Activated CD4-positive, alpha-beta memory T cell treated with anti-CD3 and anti-CD28 coated beads for 36 hours (primary cell): ENCODE data around the gene PLEKHA5. TPM values are rescaled to one million over a fixed set of nuclear protein-coding genes. Genes with fewer than 3 reads are reported as not detected.

Source experiments
- CTCF ChIA-PET: fragments of 350-600 bp; sonication (Branson Sonifier 250); formaldehyde crosslinking; loops from one replicate; lab custom pipeline; 2021; ENCODE audit warnings: antibody characterized with exemption, inconsistent platforms; lab: Charles Lee
- POLR2A ChIA-PET: fragments of 350-600 bp; sonication (Branson Sonifier 250); formaldehyde crosslinking; loops from one replicate; lab custom pipeline; 2021; ENCODE audit warnings: antibody characterized with exemption; lab: Charles Lee
- DNase-seq: peaks from one replicate; pipeline ENCODE4 v3.0.0-alpha.2; 2020
- H3K27ac Mint-ChIP-seq: one replicate; pipeline ENCODE4 v1.8.0; 2021; ENCODE audit warnings: mixed read lengths
- H3K27me3 Mint-ChIP-seq: one replicate; pipeline ENCODE4 v1.8.0; 2021; ENCODE audit warnings: mixed read lengths
- H3K36me3 Mint-ChIP-seq: one replicate; pipeline ENCODE4 v1.8.0; 2021; ENCODE audit warnings: mixed read lengths
- H3K4me1 Mint-ChIP-seq: one replicate; pipeline ENCODE4 v1.8.0; 2021; ENCODE audit warnings: low read depth, mixed read lengths
- H3K4me3 Mint-ChIP-seq: one replicate; pipeline ENCODE4 v1.8.0; 2021; ENCODE audit warnings: mild to moderate bottlenecking, mixed read lengths
- H3K9me3 Mint-ChIP-seq: one replicate; pipeline ENCODE4 v1.8.0; 2021; ENCODE audit warnings: mixed read lengths
- intact Hi-C: fragments of 100-400 bp; cut with micrococcal nuclease; formaldehyde crosslinking; loops from one replicate; pipeline ENCODE4 v1.15.1; 2023
- total RNA-seq, 2 experiments: library from RNA; stranded (reverse); gene quantifications; one replicate each; pipeline ENCODE4 v1.2.3, GENCODE V29; 2021

The PLEKHA5 gene
- total RNA-seq, 2 experiments from 2014 or later: 6.6 to 7.4 TPM

GRCh38 chr12:19131025-19131444 is 1.5 kb downstream of the PLEKHA5 start:
- Mint-ChIP-seq H3K9me3 (peaks cover 16% of the 10 kb centered on the region), H3K27me3 (peaks cover 3% of the 10 kb centered on the region), H3K4me1 (peaks cover 16% of the 10 kb centered on the region), H3K27ac (no peak overlapping the region), H3K4me3 (peak overlapping the region; percentile 86), H3K36me3 (peaks cover 2% of the 10 kb centered on the region)
- intact Hi-C loops: loop anchor here (2.0 kb wide), 1 partner anchor 40 kb away; no protein-coding TSS in a partner anchor
- ChIA-PET POLR2A (no interaction called here), CTCF (interaction anchor here (0.9 kb wide), 1 partner anchor 55 kb away, joined by 3 read pairs; no protein-coding TSS in a partner anchor)
- DNase-seq: no peak

- ChIA-PET POLR2A (no interaction called here), CTCF (interaction anchor here (0.9 kb wide), 1 partner anchor 48 kb away, joined by 3 read pairs; no protein-coding TSS in a partner anchor)
- peaks cover 2% of the 10 kb centered on the region for H3K27me3 Mint-ChIP-seq
- H3K36me3 Mint-ChIP-seq: peaks cover 4% of the 10 kb centered on the region
- no peak overlapping the region for H3K4me3 Mint-ChIP-seq
- no peak overlapping the region for H3K27ac Mint-ChIP-seq
- H3K4me1 Mint-ChIP-seq: no peaks in the 10 kb centered on the region
- DNase-seq: no peak
- intact Hi-C loops: no loop called here
- H3K9me3 Mint-ChIP-seq: no peaks in the 10 kb centered on the region
Measured at GRCh38 chr12:19138551-19138950, 9.0 kb downstream of the PLEKHA5 start.

- peaks cover under 1% of the 10 kb centered on the region for H3K27me3 Mint-ChIP-seq
- CTCF ChIA-PET: interaction anchor here (0.9 kb wide), 1 partner anchor 47 kb away, joined by 3 read pairs; no protein-coding TSS in a partner anchor
- H3K27ac Mint-ChIP-seq: no peak overlapping the region
- no peaks in the 10 kb centered on the region for H3K4me1 Mint-ChIP-seq
- H3K9me3 Mint-ChIP-seq: no peaks in the 10 kb centered on the region
- H3K4me3 Mint-ChIP-seq: no peak overlapping the region
- intact Hi-C loops: no loop called here
- DNase-seq: no peak
- POLR2A ChIA-PET: no interaction called here
- H3K36me3 Mint-ChIP-seq: peaks cover 4% of the 10 kb centered on the region
Measured at GRCh38 chr12:19138956-19139355, 9.4 kb downstream of the PLEKHA5 start.

GRCh38 chr12:19139615-19140194 is 10.2 kb downstream of the PLEKHA5 start:
- DNase-seq: no peak
- Mint-ChIP-seq H3K27ac (no peak overlapping the region), H3K4me1 (no peaks in the 10 kb centered on the region), H3K36me3 (peaks cover 4% of the 10 kb centered on the region), H3K27me3 (no peaks in the 10 kb centered on the region), H3K4me3 (no peak overlapping the region), H3K9me3 (no peaks in the 10 kb centered on the region)
- ChIA-PET POLR2A (no interaction called here), CTCF (interaction anchor here (0.9 kb wide), 1 partner anchor 47 kb away, joined by 3 read pairs; no protein-coding TSS in a partner anchor)
- intact Hi-C loops: no loop called here

- POLR2A ChIA-PET: no interaction called here
- H3K27ac Mint-ChIP-seq: no peak overlapping the region
- CTCF ChIA-PET: no interaction called here
Measured at GRCh38 chr12:19140381-19141236, 11.1 kb downstream of the PLEKHA5 start.

GRCh38 chr12:19142499-19142898 is 13.0 kb downstream of the PLEKHA5 start:
- no peak overlapping the region for H3K4me3 Mint-ChIP-seq
- H3K27me3 Mint-ChIP-seq: no peaks in the 10 kb centered on the region
- peaks cover 4% of the 10 kb centered on the region for H3K36me3 Mint-ChIP-seq
- no peak overlapping the region for H3K27ac Mint-ChIP-seq
- POLR2A ChIA-PET: no interaction called here
- intact Hi-C loops: no loop called here
- no peaks in the 10 kb centered on the region for H3K9me3 Mint-ChIP-seq
- H3K4me1 Mint-ChIP-seq: no peaks in the 10 kb centered on the region
- CTCF ChIA-PET: interaction anchor here (0.7 kb wide), 1 partner anchor 44 kb away, joined by 4 read pairs; no protein-coding TSS in a partner anchor
- DNase-seq: no peak

More at GRCh38 chr12:19140381-19141236, 11.1 kb downstream of the PLEKHA5 start:
- Mint-ChIP-seq H3K27me3 (no peaks in the 10 kb centered on the region), H3K36me3 (peaks cover 4% of the 10 kb centered on the region), H3K4me1 (no peaks in the 10 kb centered on the region), H3K4me3 (no peak overlapping the region), H3K9me3 (no peaks in the 10 kb centered on the region)
- DNase-seq: no peak
- intact Hi-C loops: no loop called here

- H3K36me3 Mint-ChIP-seq: no peaks in the 10 kb centered on the region
- ChIA-PET POLR2A (no interaction called here), CTCF (no interaction called here)
- H3K4me1 Mint-ChIP-seq: no peaks in the 10 kb centered on the region
- no peaks in the 10 kb centered on the region for H3K27me3 Mint-ChIP-seq
- no peak overlapping the region for H3K4me3 Mint-ChIP-seq
- no peak for DNase-seq
- intact Hi-C loops: no loop called here
- no peaks in the 10 kb centered on the region for H3K9me3 Mint-ChIP-seq
- no peak overlapping the region for H3K27ac Mint-ChIP-seq
Measured at GRCh38 chr12:19144287-19144686, 14.8 kb downstream of the PLEKHA5 start.

- Mint-ChIP-seq H3K4me3 (no peak overlapping the region), H3K36me3 (peaks cover 3% of the 10 kb centered on the region), H3K9me3 (no peaks in the 10 kb centered on the region), H3K27me3 (no peaks in the 10 kb centered on the region), H3K27ac (no peak overlapping the region), H3K4me1 (no peaks in the 10 kb centered on the region)
- ChIA-PET CTCF (no interaction called here), POLR2A (no interaction called here)
- intact Hi-C loops: no loop called here
- DNase-seq: no peak
Measured at GRCh38 chr12:19144985-19145384, 15.5 kb downstream of the PLEKHA5 start.

- Mint-ChIP-seq H3K4me1 (no peaks in the 10 kb centered on the region), H3K36me3 (peaks cover 3% of the 10 kb centered on the region), H3K27ac (no peak overlapping the region), H3K27me3 (no peaks in the 10 kb centered on the region), H3K9me3 (no peaks in the 10 kb centered on the region), H3K4me3 (no peak overlapping the region)
- CTCF ChIA-PET: no interaction called here
- no peak for DNase-seq
- POLR2A ChIA-PET: no interaction called here
- intact Hi-C loops: no loop called here
Measured at GRCh38 chr12:19148860-19149259, 19.3 kb downstream of the PLEKHA5 start.

- Mint-ChIP-seq H3K27ac (no peak overlapping the region), H3K4me1 (no peaks in the 10 kb centered on the region), H3K27me3 (no peaks in the 10 kb centered on the region), H3K36me3 (peaks cover 3% of the 10 kb centered on the region), H3K4me3 (no peak overlapping the region), H3K9me3 (no peaks in the 10 kb centered on the region)
- POLR2A ChIA-PET: no interaction called here
- CTCF ChIA-PET: no interaction called here
- DNase-seq: no peak
- intact Hi-C loops: no loop called here
Measured at GRCh38 chr12:19150273-19150900, 20.9 kb downstream of the PLEKHA5 start.

- Mint-ChIP-seq H3K27me3 (no peaks in the 10 kb centered on the region), H3K9me3 (no peaks in the 10 kb centered on the region), H3K36me3 (peaks cover 3% of the 10 kb centered on the region), H3K4me3 (no peak overlapping the region), H3K4me1 (no peaks in the 10 kb centered on the region), H3K27ac (no peak overlapping the region)
- CTCF ChIA-PET: no interaction called here
- POLR2A ChIA-PET: no interaction called here
- intact Hi-C loops: no loop called here
- no peak for DNase-seq
Measured at GRCh38 chr12:19151298-19151697, 21.8 kb downstream of the PLEKHA5 start.

- intact Hi-C loops: no loop called here
- Mint-ChIP-seq H3K4me3 (no peak overlapping the region), H3K27me3 (no peaks in the 10 kb centered on the region), H3K9me3 (no peaks in the 10 kb centered on the region), H3K36me3 (peaks cover 3% of the 10 kb centered on the region), H3K4me1 (no peaks in the 10 kb centered on the region), H3K27ac (no peak overlapping the region)
- ChIA-PET CTCF (no interaction called here), POLR2A (no interaction called here)
- no peak for DNase-seq
Measured at GRCh38 chr12:19153396-19153795, 23.9 kb downstream of the PLEKHA5 start.
